ENCODE data around the gene RFTN1. TPM values are rescaled to one million over a fixed set of nuclear protein-coding genes. Genes with fewer than 3 reads are reported as not detected.

Gene RFTN1
- total and polyA plus RNA-seq, 12 donors, result 8.3 to 35.7 (median 17.4) TPM

GRCh38 chr3:16547561-16548357 is 34.3 kb upstream of the RFTN1 start:
- no peak for DNase-seq
- intact Hi-C loops (cut with DNase I), result no loop called here
- Histone ChIP-seq H3K27ac (no peak overlapping the region), H3K27me3 (no peaks in the 10 kb centered on the region), H3K4me1 (replicated peaks in 1 of 2) (no peaks in the 10 kb centered on the region), H3K4me3 (no peak overlapping the region), H3K36me3 (replicated peaks in 1 of 2) (no peaks in the 10 kb centered on the region), H3K9me3 (replicated peaks in 1 of 3) (no peaks in the 10 kb centered on the region)
- no peak for TF ChIP-seq POLR2A (IDR thresholded peaks at IDR 0.05)
- TF ChIP-seq CTCF (IDR thresholded peaks at IDR 0.05), result no peak
- 83 to 95% (median 92%) methylated on average over 4 of the region's 4 CpGs for WGBS, 4 donors

- no peak overlapping the region for H3K27ac ChIP-seq
- TF ChIP-seq CTCF (IDR thresholded peaks at IDR 0.05) (no peak), POLR2A (IDR thresholded peaks at IDR 0.05) (no peak)
- no peaks in the 10 kb centered on the region for H3K36me3 ChIP-seq (replicated peaks in 1 of 2)
- H3K4me1 ChIP-seq (replicated peaks in 1 of 2), result no peaks in the 10 kb centered on the region
- H3K4me3 ChIP-seq, result no peak overlapping the region
- peak in 1 of 7 donors; percentile 18 for DNase-seq
- WGBS, 4 donors, result 69 to 74% (median 71%) methylated on average over 12 of the region's 12 CpGs
- intact Hi-C loops (cut with DNase I), result no loop called here
- no peaks in the 10 kb centered on the region for H3K27me3 ChIP-seq
- no peaks in the 10 kb centered on the region for H3K9me3 ChIP-seq (replicated peaks in 1 of 3)
Observed at GRCh38 chr3:16546186-16547010, 32.9 kb upstream of the RFTN1 start.

DNA sequence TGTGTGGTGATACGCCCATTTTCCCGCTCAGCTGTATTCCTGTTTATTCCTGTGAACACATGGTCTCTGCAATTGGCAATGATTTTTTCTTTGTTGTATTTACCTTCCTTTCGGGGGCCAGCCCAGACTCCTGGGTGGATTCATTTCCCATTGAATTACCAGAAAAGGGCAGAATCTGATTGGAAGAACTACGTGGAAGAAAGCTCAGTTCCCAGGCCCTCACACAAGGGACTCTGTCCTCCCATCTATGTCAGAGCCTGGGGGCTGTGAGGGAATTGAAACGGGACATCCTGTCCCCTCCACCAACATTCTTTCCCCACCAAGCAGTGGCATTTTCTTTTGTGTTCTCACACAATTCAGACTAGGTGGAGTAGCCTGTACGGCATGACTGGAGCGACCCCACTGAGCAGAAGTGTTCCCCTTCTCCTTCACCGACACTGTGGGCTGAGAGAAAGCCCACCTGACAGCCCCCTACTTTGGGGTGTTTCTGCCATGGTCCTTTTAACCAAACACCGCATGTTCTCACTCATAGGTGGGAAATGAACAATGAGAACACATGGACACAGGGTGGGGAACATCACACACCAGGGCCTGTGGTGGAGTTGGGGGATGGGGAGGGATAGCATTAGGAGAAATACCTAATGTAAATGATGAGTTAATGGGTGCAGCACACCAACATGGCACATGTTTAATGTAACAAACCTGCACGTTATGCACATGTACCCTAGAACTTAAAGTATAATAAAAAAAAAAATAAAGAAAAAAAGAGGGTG is 32.1 kb upstream of the RFTN1 start:
- Histone ChIP-seq H3K4me1 (replicated peaks in 1 of 2) (no peaks in the 10 kb centered on the region), H3K36me3 (replicated peaks in 1 of 2) (no peaks in the 10 kb centered on the region), H3K4me3 (no peak overlapping the region), H3K9me3 (replicated peaks in 1 of 3) (no peaks in the 10 kb centered on the region), H3K27me3 (no peaks in the 10 kb centered on the region), H3K27ac (peak overlapping the region in 1 of 5 donors; percentile 38)
- DNase-seq, result peak in 1 of 7 donors; percentile 8
- TF ChIP-seq POLR2A (IDR thresholded peaks at IDR 0.05), result no peak
- TF ChIP-seq CTCF (IDR thresholded peaks at IDR 0.05), result no peak
- intact Hi-C loops (cut with DNase I), result no loop called here
- 77 to 82% (median 78%) methylated on average over 10 of the region's 10 CpGs for WGBS, 4 donors
